Mucosa of stomach (tissue), 1 donor: ENCODE measurements around the gene SS18L1.
A peak's percentile ranks its signal among the peaks of the same experiment; 100 is the strongest.

ENCODE experiments used
- H3K27me3 ChIP-seq: one replicate; pipeline ENCODE4 v1.7.0; 2013; ENCODE audit warnings: mild to moderate bottlenecking, low read length; ENCODE audit not compliant: control insufficient read depth, insufficient read depth
- H3K36me3 ChIP-seq: one replicate; pipeline ENCODE4 v1.7.0; 2013; ENCODE audit warnings: low read length; ENCODE audit not compliant: control insufficient read depth, insufficient read depth
- H3K4me1 ChIP-seq: one replicate; pipeline ENCODE4 v1.7.0; 2013; ENCODE audit warnings: mild to moderate bottlenecking, low read length; ENCODE audit not compliant: control insufficient read depth, insufficient read depth
- H3K4me3 ChIP-seq: one replicate; pipeline ENCODE4 v1.7.0; 2013; ENCODE audit warnings: low read length
- H3K9ac ChIP-seq: one replicate; pipeline ENCODE4 v1.7.0; 2013; ENCODE audit warnings: mild to moderate bottlenecking, low read length, moderate library complexity
- H3K9me3 ChIP-seq: one replicate; pipeline ENCODE4 v1.7.0; 2013; ENCODE audit warnings: mild to moderate bottlenecking, low read length, moderate library complexity; ENCODE audit not compliant: control insufficient read depth
- donor health status: Pancreatic carcinoma.

SS18L1 gene

GRCh38 chr20:62122654-62123449 lies 20.7 kb upstream of the SS18L1 start:
- H3K9me3 ChIP-seq = no peaks in the 10 kb centered on the region
- peak overlapping the region; percentile 54 for H3K9ac ChIP-seq
- H3K4me3 ChIP-seq = peak overlapping the region; percentile 28
- peaks cover 14% of the 10 kb centered on the region for H3K27me3 ChIP-seq
- peaks cover 7% of the 10 kb centered on the region for H3K36me3 ChIP-seq
- H3K4me1 ChIP-seq = peaks cover 12% of the 10 kb centered on the region

GRCh38 chr20:62123450-62124118 lies 20.0 kb upstream of the SS18L1 start:
- peak overlapping the region; percentile 54 for H3K9ac ChIP-seq

GRCh38 chr20:62126141-62126540 lies 17.4 kb upstream of the SS18L1 start:
- Histone ChIP-seq H3K27me3 (no peaks in the 10 kb centered on the region), H3K4me1 (peaks cover 12% of the 10 kb centered on the region), H3K9me3 (no peaks in the 10 kb centered on the region), H3K9ac (no peak overlapping the region), H3K36me3 (peaks cover 15% of the 10 kb centered on the region), H3K4me3 (no peak overlapping the region)

More at GRCh38 chr20:62123450-62124118, 20.0 kb upstream of the SS18L1 start:
- H3K27me3 ChIP-seq = peaks cover 7% of the 10 kb centered on the region
- peak overlapping the region; percentile 28 for H3K4me3 ChIP-seq
- H3K9me3 ChIP-seq = no peaks in the 10 kb centered on the region
- H3K36me3 ChIP-seq = peaks cover 7% of the 10 kb centered on the region
- peaks cover 12% of the 10 kb centered on the region for H3K4me1 ChIP-seq

GRCh38 chr20:62127799-62128198 lies 15.8 kb upstream of the SS18L1 start:
- no peak overlapping the region for H3K4me3 ChIP-seq
- no peaks in the 10 kb centered on the region for H3K9me3 ChIP-seq
- no peak overlapping the region for H3K9ac ChIP-seq
- H3K36me3 ChIP-seq = peaks cover 30% of the 10 kb centered on the region
- peaks cover 12% of the 10 kb centered on the region for H3K4me1 ChIP-seq
- H3K27me3 ChIP-seq = no peaks in the 10 kb centered on the region

- H3K4me1 ChIP-seq = peaks cover 7% of the 10 kb centered on the region
- H3K9ac ChIP-seq = no peak overlapping the region
- peaks cover 30% of the 10 kb centered on the region for H3K36me3 ChIP-seq
- no peaks in the 10 kb centered on the region for H3K27me3 ChIP-seq
- no peaks in the 10 kb centered on the region for H3K9me3 ChIP-seq
- no peak overlapping the region for H3K4me3 ChIP-seq
Measured at GRCh38 chr20:62128502-62128901, 15.1 kb upstream of the SS18L1 start.

GRCh38 chr20:62129731-62130531 lies 13.6 kb upstream of the SS18L1 start:
- no peaks in the 10 kb centered on the region for H3K9me3 ChIP-seq
- no peak overlapping the region for H3K4me3 ChIP-seq
- peaks cover 30% of the 10 kb centered on the region for H3K36me3 ChIP-seq
- no peak overlapping the region for H3K9ac ChIP-seq
- no peaks in the 10 kb centered on the region for H3K4me1 ChIP-seq
- no peaks in the 10 kb centered on the region for H3K27me3 ChIP-seq

GRCh38 chr20:62131560-62132320 lies 11.8 kb upstream of the SS18L1 start:
- no peak overlapping the region for H3K4me3 ChIP-seq
- H3K9ac ChIP-seq = no peak overlapping the region
- peaks cover 30% of the 10 kb centered on the region for H3K36me3 ChIP-seq
- no peaks in the 10 kb centered on the region for H3K4me1 ChIP-seq
- H3K9me3 ChIP-seq = no peaks in the 10 kb centered on the region
- H3K27me3 ChIP-seq = no peaks in the 10 kb centered on the region

GRCh38 chr20:62132421-62132820 lies 11.1 kb upstream of the SS18L1 start:
- H3K4me3 ChIP-seq = no peak overlapping the region
- H3K9ac ChIP-seq = no peak overlapping the region
- no peaks in the 10 kb centered on the region for H3K4me1 ChIP-seq
- peaks cover 25% of the 10 kb centered on the region for H3K36me3 ChIP-seq
- no peaks in the 10 kb centered on the region for H3K27me3 ChIP-seq
- no peaks in the 10 kb centered on the region for H3K9me3 ChIP-seq

GRCh38 chr20:62133051-62133845 lies 10.3 kb upstream of the SS18L1 start:
- Histone ChIP-seq H3K4me1 (no peaks in the 10 kb centered on the region), H3K27me3 (no peaks in the 10 kb centered on the region), H3K36me3 (peaks cover 31% of the 10 kb centered on the region), H3K9ac (no peak overlapping the region), H3K4me3 (no peak overlapping the region), H3K9me3 (no peaks in the 10 kb centered on the region)

- H3K9ac ChIP-seq = no peak overlapping the region
- H3K36me3 ChIP-seq = peaks cover 32% of the 10 kb centered on the region
- no peaks in the 10 kb centered on the region for H3K9me3 ChIP-seq
- H3K4me3 ChIP-seq = no peak overlapping the region
- H3K27me3 ChIP-seq = no peaks in the 10 kb centered on the region
- H3K4me1 ChIP-seq = no peaks in the 10 kb centered on the region
Measured at GRCh38 chr20:62133864-62134263, 9.7 kb upstream of the SS18L1 start.

- Histone ChIP-seq H3K27me3 (no peaks in the 10 kb centered on the region), H3K4me1 (no peaks in the 10 kb centered on the region), H3K9me3 (no peaks in the 10 kb centered on the region), H3K36me3 (peaks cover 32% of the 10 kb centered on the region), H3K4me3 (no peak overlapping the region), H3K9ac (no peak overlapping the region)
Measured at GRCh38 chr20:62134735-62135231, 8.8 kb upstream of the SS18L1 start.
